C4-2B (cell line): ENCODE measurements around the gene GPR179.
"Not testable (repeated sequence)": the region's sequence is repeated elsewhere in the genome, so short reads cannot be mapped to it uniquely, and the experiment has no call there.

ENCODE experiments used
- CTCF ChIP-seq: fragments of 450-650 bp; conservative IDR thresholded peaks from 2 replicates; pipeline ENCODE4 v1.5.1; 2017; ENCODE audit warnings: mild to moderate bottlenecking
- ZFX ChIP-seq: fragments of 450-650 bp; IDR thresholded peaks from 2 replicates; pipeline ENCODE4 v1.6.1; 2017

DNA sequence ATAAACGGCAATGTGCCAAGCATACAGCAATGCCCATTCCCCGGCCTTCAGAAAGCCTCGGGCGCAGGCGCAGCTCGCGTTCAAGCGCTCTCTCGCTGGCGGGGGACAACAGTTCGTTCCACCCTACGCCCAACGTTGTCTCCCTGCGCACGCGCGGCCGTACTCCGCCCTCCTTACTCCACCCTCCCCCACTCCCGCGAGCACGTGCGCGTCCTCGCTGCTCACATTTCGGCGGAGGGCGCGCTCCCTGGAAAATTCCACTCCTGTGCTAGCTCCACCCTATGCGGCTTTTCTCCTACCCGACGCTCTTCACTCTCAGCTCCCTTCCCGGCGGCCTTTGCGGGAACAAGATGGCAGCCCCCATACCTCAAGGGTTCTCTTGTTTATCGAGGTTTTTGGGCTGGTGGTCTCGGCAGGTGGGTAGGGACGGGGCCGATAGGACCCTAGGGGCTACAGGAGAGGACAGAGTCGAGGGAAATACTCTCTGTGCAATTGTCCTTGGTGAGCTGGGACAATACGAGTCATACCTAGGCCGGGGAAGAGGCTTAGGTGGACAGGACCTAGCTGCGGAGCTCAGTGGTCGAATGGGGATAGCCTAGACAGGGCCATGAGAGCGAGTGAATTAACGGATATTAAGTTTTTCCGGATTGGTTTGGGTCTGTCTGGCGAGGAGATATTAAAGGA, 46.8 kb downstream of the GPR179 start, which contains the start of gene MRPL45:
- not testable (repeated sequence) for TF ChIP-seq CTCF, ZFX
